Spinal cord (tissue), 10 donors: ENCODE measurements around the gene ZNF620. TPM values are rescaled to one million over a fixed set of nuclear protein-coding genes. Genes with fewer than 3 reads are reported as not detected.
A peak's percentile ranks its signal among the peaks of the same experiment; 100 is the strongest.
"Not testable (repeated sequence)": the region's sequence is repeated elsewhere in the genome, so short reads cannot be mapped to it uniquely, and the experiment has no call there.

Experiments
- DNase-seq, 6 donors: peaks; one replicate each; pipeline versions ENCODE4 v3.0.0 to v3.0.0-alpha.2; 2013 to 2015; ENCODE audit warnings: low spot score in 6 of 6, low read depth in 4 of 6
- H3K27ac ChIP-seq: one replicate; pipeline ENCODE4 v1.5.1; 2013; ENCODE audit warnings: low read depth, low read length, control low read depth
- H3K27me3 ChIP-seq: one replicate; pipeline ENCODE4 v1.6.1; 2013; ENCODE audit warnings: low read length; ENCODE audit not compliant: control insufficient read depth, insufficient read depth
- H3K36me3 ChIP-seq: one replicate; pipeline ENCODE4 v1.6.1; 2013; ENCODE audit warnings: low read length; ENCODE audit not compliant: control insufficient read depth, insufficient read depth
- H3K4me1 ChIP-seq: one replicate; pipeline ENCODE4 v1.6.1; 2013; ENCODE audit warnings: low read length; ENCODE audit not compliant: control insufficient read depth, insufficient read depth
- H3K4me3 ChIP-seq: one replicate; pipeline ENCODE4 v1.5.1; 2013; ENCODE audit warnings: low read depth, low read length, control low read depth
- H3K9me3 ChIP-seq: one replicate; pipeline ENCODE4 v1.6.1; 2013; ENCODE audit warnings: low read length; ENCODE audit not compliant: control insufficient read depth, insufficient read depth
- WGBS: methylation state at CpG from one replicate; pipeline ENCODE4 v1.1.5; 2013; ENCODE audit warnings: missing lambda C conversion rate; ENCODE audit not compliant: insufficient coverage; 5-methylcytosine and 5-hydroxymethylcytosine counted together
- polyA plus RNA-seq, 2 donors: library from polyadenylated mRNA; unstranded; fragments of 120-200 nt; gene quantifications; one replicate each; pipeline ENCODE4 v1.2.1, GENCODE V29; 2013; ENCODE audit not compliant: insufficient read length in 2 of 2
- small RNA-seq: library from RNA; depleted of rRNA; stranded (forward); fragments of <200 nt; gene quantifications from one replicate; pipeline ENCODE3, GENCODE V24; 2014; ENCODE audit warnings: low replicate concordance
- total RNA-seq, 2 donors: library from RNA; depleted of rRNA in 1 of 2; stranded (reverse); fragments of 120-200 nt in 1 of 2; fragments of >200 nt in 1 of 2; gene quantifications; one replicate each; pipeline versions ENCODE4 v1.2.3 to v1.2.4, GENCODE V29; 2013 to 2014
- donor health status: healthy.

ZNF620 gene
- total and polyA plus RNA-seq, 4 donors, result 7.9 to 10.5 (median 8.7) TPM

DNA sequence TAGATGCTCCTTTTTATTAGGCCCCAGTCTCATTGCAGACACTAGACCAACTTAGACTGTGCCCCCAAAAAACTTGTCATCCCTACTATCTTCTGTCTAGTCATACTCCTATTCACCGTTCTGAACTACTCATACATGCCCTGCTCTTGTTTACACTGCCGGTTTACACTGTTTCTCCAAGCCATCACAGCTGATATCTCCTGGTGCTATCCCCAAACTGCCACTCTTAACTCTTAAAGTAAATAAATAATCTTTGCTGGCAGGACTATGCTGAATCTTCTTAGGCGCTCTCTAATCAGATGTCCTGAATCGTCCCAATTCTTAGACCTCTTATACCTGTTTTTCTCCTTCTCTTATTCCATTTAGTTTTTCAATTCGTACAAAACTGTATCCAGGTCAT is 59.8 kb downstream of the ZNF620 start:
- not testable (repeated sequence) for DNase-seq
- 93% methylated on average over 3 of the region's 5 CpGs for WGBS

DNA sequence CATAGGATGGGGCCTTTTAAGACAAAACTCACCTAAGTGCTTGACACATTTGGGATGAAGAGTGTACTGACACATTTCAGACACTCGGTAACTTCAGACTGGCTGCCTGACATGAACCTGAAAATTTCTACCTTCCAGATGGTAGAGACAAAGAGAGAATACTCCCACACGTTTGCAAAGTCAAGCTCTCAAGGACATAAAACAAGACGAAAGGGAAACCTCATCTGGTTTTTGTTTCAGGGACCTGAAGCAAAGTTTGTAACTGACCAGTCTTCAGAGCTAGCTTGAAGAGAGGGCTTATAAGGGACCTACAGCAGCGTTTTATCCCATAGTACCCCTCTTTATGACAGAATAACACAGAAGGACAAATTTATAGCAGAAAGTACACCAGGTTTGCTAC is 60.9 kb downstream of the ZNF620 start:
- no peak overlapping the region for H3K27ac ChIP-seq
- no peaks in the 10 kb centered on the region for H3K36me3 ChIP-seq
- H3K9me3 ChIP-seq, result no peaks in the 10 kb centered on the region
- H3K4me3 ChIP-seq, result no peak overlapping the region
- 63% methylated on average over 2 of the region's 4 CpGs for WGBS
- no peaks in the 10 kb centered on the region for H3K4me1 ChIP-seq
- H3K27me3 ChIP-seq, result no peaks in the 10 kb centered on the region
- no peak for DNase-seq

More for the DNA sequence above, 59.8 kb downstream of the ZNF620 start:
- H3K27me3 ChIP-seq, H3K4me3 ChIP-seq, H3K4me1 ChIP-seq, H3K36me3 ChIP-seq, H3K9me3 ChIP-seq, H3K27ac ChIP-seq: not testable (repeated sequence)

Small RNA genes lying within 50 kb of the gene (small RNA-seq; reads per million reads assigned to genes)
- gene RNU5B-2P, result 9.2 reads per million, percentile 96 among the genes with 10 or more reads in this experiment

Other genes starting within 250 kb of the ZNF620 start
- gene EIF1B, start 196.3 kb upstream of the ZNF620 start, total RNA-seq, result 10 to 100 TPM; 36.6 to 43.0 TPM
- gene EIF1B, start 196.3 kb upstream of the ZNF620 start, polyA plus RNA-seq, result 100 to 1,000 TPM; 164 to 186 TPM
- gene ENTPD3, start 118.9 kb upstream of the ZNF620 start, total RNA-seq, result 10 to 100 TPM in 1 of 2 donors, 1 to 10 TPM in 1; 3.5 to 14.8 TPM
- gene ENTPD3, start 118.9 kb upstream of the ZNF620 start, polyA plus RNA-seq, result 10 to 100 TPM; 10.0 to 15.4 TPM
- gene RPL14, start 48.7 kb upstream of the ZNF620 start, total RNA-seq, result 100 to 1,000 TPM; 149 to 615 TPM
- 1,000 to 10,000 TPM; 1,071 to 1,146 TPM for gene RPL14, start 48.7 kb upstream of the ZNF620 start, polyA plus RNA-seq
- gene ZNF619, start 28.9 kb upstream of the ZNF620 start, total RNA-seq, result 1 to 10 TPM; 6.9 to 8.9 TPM
- gene ZNF619, start 28.9 kb upstream of the ZNF620 start, polyA plus RNA-seq, result 1 to 10 TPM; 5.4 to 5.6 TPM
- gene ZNF621, start 18.9 kb downstream of the ZNF620 start, total RNA-seq, result 10 to 100 TPM; 16.2 to 23.1 TPM
- 10 to 100 TPM; 27.7 to 34.3 TPM for gene ZNF621, start 18.9 kb downstream of the ZNF620 start, polyA plus RNA-seq